GM21515 (cell line): ENCODE data around the gene RGS12.

Experiments
- ATAC-seq: cut with Tn5 transposase; IDR thresholded peaks from one replicate; pipeline ENCODE4 v1.9.1; 2021; ENCODE audit not compliant: unreplicated experiment

The RGS12 gene, protein sequence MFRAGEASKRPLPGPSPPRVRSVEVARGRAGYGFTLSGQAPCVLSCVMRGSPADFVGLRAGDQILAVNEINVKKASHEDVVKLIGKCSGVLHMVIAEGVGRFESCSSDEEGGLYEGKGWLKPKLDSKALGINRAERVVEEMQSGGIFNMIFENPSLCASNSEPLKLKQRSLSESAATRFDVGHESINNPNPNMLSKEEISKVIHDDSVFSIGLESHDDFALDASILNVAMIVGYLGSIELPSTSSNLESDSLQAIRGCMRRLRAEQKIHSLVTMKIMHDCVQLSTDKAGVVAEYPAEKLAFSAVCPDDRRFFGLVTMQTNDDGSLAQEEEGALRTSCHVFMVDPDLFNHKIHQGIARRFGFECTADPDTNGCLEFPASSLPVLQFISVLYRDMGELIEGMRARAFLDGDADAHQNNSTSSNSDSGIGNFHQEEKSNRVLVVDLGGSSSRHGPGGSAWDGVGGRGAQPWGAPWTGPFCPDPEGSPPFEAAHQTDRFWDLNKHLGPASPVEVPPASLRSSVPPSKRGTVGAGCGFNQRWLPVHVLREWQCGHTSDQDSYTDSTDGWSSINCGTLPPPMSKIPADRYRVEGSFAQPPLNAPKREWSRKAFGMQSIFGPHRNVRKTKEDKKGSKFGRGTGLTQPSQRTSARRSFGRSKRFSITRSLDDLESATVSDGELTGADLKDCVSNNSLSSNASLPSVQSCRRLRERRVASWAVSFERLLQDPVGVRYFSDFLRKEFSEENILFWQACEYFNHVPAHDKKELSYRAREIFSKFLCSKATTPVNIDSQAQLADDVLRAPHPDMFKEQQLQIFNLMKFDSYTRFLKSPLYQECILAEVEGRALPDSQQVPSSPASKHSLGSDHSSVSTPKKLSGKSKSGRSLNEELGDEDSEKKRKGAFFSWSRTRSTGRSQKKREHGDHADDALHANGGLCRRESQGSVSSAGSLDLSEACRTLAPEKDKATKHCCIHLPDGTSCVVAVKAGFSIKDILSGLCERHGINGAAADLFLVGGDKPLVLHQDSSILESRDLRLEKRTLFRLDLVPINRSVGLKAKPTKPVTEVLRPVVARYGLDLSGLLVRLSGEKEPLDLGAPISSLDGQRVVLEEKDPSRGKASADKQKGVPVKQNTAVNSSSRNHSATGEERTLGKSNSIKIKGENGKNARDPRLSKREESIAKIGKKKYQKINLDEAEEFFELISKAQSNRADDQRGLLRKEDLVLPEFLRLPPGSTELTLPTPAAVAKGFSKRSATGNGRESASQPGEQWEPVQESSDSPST (N-terminal part only)

DNA sequence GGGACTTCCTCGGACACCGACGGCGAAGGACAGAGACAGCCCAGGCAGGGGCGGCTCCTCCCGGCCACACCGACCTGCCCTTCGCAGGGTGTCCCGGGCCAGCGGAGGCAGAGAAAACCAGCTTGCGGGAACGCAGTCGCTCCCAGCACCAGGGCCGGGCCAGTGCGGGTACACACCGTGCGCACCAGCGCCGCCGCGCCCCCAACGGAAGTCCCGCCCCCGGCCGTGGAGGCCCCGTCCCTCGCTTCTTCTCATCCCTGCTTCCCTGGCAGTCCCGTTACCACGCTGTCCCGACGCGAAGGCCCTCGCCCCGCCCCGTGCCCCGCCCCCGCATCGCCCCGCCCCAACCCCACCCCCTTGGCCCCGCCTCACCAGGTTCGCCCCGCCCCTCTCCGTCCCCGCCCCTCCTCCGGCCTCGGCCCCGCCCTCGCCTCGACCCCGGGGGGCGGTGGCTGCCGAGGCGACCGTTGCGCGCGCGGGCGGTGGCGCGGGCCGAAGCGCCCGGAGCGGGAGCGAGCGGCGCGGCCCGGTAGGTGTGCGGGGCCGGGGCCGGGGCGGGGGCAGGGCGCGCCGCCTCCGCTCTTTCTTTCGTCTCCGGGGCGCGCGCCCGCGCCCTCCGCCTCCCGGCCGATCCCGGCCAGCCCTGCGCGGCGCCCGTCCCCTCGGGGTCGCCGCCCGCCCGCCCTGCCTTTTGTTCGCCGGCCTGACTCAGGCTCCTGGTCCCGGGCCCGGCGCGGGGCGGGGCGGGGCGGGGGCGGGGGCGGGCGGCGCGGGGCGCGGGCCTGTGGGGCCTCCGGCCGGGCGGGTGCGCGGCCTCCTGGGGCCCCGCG, at the start of gene RGS12:
Gene RGS12, plus strand, starts transcription at position 451 of the 830 bp plus-strand sequence. CDS start 23,150 bp downstream, outside the sequence.
- peak; percentile 72 for ATAC-seq

DNA sequence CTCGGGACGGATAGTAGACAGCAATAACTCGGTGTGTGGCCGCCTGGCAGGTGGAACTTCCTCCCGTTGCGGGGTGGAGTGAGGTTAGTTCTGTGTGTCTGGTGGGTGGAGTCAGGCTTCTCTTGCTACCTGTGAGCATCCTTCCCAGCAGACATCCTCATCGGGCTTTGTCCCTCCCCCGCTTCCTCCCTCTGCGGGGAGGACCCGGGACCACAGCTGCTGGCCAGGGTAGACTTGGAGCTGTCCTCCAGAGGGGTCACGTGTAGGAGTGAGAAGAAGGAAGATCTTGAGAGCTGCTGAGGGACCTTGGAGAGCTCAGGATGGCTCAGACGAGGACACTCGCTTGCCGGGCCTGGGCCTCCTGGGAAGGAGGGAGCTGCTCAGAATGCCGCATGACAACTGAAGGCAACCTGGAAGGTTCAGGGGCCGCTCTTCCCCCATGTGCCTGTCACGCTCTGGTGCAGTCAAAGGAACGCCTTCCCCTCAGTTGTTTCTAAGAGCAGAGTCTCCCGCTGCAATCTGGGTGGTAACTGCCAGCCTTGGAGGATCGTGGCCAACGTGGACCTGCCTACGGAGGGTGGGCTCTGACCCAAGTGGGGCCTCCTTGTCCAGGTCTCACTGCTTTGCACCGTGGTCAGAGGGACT, 49.6 kb upstream of the RGS12 start:
- ATAC-seq, result no peak

DNA sequence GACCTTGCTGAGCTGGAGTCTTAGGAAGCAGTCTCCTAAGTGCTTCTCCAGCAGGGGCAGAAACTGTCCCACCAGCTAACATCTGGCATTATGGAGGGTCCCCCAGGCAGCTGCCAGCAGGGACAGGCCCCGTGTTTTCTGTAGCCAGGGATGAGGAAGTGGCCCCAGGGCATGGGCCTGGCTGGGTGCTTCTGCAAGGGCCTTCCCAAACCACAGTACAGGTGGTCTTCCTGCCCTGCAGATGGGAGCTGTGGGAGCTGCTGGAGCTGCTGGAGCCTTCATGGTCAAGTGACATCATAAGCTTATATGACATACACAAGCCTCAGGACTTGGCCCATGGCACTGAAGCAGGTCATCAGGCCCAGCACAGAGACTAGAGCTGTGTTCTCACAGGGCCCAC, 48.8 kb upstream of the RGS12 start:
- no peak for ATAC-seq

DNA sequence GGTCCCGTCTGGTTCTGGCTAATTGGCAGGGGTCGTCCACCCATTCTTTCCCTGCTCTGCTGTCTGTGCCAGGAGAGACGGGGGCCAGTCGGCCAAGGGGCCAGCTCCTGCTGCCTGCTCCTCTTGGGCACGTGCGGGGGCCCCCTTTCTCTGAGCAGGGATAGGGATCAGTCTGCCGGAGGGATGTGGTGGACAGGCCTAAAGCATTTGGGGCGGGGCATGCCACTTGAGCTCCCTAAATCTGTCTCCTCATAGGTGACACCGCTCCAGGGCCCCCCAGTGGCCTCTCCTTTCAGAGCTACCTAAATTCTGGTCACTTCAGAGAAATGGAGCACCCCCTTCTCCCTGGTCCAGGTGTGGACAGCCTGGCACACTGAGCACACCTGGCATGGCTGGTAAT, 48.1 kb upstream of the RGS12 start:
- no peak for ATAC-seq

DNA sequence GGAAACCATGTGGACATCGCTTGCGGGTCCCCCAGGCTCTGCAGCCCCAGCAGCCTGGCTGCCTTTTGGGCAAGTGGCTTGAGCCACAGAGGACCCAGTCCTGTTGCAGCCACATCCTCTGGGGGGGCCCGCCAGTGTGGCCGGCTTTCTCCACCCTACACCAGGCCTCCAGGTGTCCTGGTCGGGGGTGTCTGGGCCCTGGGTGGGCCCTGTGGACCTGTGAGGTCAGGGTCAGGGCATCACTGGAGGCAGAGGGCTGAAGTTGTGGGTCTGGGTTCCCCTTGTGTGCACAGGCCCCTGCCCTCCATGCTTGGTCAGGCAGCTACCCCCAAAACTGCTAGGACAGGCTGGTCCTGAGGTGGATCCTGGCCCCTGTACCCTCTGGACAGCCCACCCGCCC, 47.1 kb upstream of the RGS12 start:
- ATAC-seq, result no peak

- no peak for ATAC-seq
Measured at GRCh38 chr4:3246458-3247398, 46.1 kb upstream of the RGS12 start.

DNA sequence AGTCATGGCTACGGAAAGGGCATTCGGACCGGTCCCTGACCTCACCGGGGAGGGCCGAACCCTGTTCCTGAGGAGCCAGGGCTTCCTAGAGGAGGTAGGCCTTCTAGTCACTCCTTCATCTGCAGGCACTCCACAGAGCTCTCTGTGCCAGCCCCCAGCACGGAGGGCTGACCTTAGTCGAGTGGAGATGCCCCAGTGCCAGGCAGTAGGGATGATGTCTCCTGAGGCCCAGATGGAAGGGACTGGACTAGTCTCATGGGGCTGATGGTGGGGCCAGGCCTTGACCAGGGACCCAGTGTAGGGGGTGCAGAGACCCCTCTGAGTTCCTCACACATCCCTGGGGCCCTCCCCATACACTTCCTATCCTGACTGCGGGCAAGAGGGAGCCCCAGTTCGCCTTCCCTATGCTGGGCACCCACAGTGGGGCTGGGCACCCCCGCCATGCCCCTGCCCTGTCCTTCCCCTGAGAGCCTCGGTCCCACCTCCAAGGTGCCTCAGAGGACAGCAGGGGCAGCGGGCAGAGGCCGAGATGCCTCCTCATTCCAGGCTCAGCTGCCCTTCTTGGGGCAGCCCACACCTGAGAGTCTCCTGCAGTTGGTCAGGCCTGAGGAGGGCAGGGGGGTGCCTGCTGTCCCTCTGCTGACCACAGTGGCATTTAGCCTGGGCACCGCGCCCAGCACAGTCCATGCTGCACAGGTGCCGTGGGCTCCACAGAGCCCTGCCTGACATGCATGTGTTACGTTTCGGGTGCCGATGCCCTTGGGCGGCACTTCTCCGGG, 45.2 kb upstream of the RGS12 start:
- no peak for ATAC-seq

- no peak for ATAC-seq
Measured at GRCh38 chr4:3248178-3248480, 44.7 kb upstream of the RGS12 start.

DNA sequence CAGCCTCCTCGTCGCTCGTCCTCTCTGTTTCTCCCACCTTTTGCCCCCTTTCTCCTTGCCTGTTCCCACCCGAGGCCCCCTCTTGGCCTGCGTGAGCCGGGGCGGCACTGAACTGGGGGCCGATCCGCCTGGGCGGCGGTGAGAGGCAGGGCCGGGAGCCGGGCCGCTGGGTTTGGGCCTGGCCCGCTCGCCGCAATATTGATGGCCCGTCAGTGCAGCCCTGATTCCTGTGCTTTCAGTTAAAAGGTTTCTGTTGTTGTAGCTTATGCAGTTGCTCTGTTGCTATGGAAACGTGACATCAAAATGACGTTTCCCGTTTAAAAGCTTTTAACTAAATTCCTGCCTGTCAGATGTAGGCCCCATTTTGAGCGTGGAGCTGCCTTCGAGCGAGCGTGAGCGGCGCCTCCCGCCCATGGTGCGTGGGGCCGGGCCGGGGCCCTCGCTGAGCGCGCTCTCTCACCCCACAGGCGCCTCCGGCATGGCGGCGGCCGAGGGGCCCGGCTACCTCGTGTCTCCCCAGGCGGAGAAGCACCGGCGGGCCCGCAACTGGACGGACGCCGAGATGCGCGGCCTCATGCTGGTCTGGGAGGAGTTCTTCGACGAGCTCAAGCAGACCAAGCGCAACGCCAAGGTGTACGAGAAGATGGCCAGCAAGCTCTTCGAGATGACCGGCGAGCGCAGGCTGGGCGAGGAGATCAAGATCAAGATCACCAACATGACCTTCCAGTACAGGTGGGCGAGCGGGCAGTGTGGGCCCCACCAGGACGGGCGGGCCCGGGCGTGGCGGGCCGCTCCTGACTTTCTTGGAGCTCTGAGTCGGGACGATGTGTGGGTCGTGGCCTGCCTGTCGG, 43.8 kb upstream of the RGS12 start, which contains the start of gene MSANTD1:
Gene MSANTD1, plus strand, starts transcription at position 349 of the 851 bp plus-strand sequence. Its CDS starts 64 bp downstream, at position 413.
- ATAC-seq, result no peak

DNA sequence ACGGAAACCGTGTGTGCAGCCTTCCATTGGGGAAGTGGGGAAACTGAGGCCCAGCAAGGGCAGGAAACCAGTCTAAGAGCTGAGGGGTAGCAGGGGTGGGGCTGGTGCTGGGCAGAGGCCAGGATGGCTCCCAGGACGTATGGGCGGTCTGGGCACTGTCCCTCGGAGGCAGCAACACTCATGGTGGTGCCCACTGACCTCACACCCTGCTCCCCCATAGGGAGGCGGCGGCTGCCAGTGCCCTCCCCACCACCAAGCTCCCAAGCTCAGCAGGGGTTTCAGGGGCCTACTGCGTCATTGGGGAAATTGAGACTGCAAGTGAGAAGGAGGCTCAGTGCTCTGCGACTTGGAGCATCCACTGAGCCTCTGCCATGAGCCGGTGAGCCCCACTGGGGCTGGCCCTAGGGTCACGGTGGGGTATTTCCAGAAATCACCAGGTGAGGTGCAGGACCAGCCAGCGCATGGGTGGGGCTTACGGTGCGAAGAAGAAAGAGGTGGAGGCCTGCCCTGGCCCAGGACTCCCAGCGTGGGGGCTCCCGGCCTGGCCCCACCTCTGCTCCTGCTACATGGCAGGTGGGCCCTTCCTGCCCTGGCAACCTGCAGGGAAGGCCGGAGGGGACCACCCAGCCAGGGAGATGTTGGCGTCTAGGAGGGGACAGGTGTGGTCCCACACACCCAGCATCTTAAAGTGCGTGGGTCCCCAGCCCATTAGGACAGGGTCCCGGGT, 42.9 kb upstream of the RGS12 start:
- no peak for ATAC-seq

DNA sequence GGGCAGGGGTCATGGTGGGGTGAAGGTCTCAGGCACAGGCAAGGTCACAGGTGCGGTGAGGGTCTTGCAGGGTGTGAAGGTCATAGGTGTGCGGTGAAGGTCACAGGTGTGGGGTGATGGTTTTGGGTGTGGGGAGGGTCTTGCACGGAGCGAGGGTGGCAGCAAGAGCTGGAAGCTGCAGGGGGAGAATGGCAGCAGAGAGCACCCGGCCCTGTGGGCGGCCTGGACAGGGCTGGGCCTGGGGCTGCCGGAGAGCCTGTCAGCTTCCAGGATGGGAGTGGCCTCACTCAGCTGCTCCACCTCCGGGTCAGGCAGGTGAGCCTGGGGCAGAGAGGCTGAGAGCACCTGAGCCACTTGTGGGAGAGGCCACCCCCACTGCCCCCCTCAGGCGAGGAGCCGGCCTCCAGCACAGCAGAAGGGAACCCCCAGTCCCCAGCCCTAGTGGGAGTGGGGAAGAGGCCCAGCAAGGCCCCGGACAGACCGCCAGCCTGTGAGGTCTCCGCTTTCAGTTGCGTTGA, 42.3 kb upstream of the RGS12 start:
- ATAC-seq, result no peak

- no peak for ATAC-seq
Measured at GRCh38 chr4:3250956-3251690, 41.7 kb upstream of the RGS12 start.

DNA sequence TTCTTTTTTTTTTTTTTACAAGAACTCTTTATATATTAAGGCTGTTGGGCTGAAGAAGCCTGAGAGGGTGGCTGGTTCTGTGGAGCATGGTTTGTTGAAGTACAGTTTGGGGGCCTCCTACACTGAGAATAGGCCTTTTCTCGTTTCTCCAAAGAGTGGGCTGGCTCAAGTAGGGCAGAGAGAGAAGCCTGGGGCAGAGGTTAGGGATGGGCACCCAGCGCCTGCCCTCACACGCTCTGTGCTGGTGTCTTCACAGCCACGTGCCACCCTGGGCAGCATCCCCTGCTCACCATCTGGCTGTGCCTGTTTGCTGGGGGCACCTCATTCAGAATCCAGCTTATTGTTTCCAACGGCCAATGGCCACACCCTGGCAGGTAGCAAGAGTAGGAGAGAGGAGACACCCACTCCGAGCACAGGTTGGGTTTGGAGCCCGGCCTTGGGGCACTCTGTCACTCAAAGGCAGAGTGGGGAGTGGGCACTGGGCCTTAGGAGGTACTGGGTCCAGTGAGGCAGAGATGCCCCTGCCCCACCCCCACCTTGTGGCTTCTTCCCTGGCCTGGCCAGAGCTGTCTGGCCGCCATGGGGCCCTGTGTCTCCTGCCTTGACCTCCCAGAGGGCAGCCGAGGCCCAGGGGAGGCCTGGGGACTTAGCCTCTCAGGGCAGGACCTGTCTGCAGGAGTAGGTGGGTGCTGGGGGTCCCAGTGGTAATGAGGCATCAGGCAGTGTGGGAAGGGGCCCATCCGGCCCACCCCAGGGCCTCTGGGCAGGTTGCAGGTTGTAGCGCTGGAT, 40.9 kb upstream of the RGS12 start:
- ATAC-seq, result no peak

- no peak for ATAC-seq
Measured at GRCh38 chr4:3252480-3252828, 40.4 kb upstream of the RGS12 start.
